HAP-1 (cell line): Measurements from ENCODE around the gene PCDHAC2.

ENCODE experiments used
- DNase-seq, 2 experiments: peaks; one replicate each; pipeline ENCODE4 v3.0.0-alpha.2; 2016 to 2020; ENCODE audit warnings: low spot score in 2 of 2
- H3K27me3 ChIP-seq: fragments of 250-450 bp; sonication (Bioruptor Pico); 2 replicates; pipeline ENCODE4 v1.5.1; 2020; ENCODE audit warnings: low read depth, mild to moderate bottlenecking, moderate library complexity
- H3K36me3 ChIP-seq: fragments of 250-450 bp; sonication (Bioruptor Pico); replicated peaks from 2 replicates; pipeline ENCODE4 v1.5.1; 2020; ENCODE audit warnings: mild to moderate bottlenecking
- H3K4me1 ChIP-seq: fragments of 250-450 bp; sonication (Bioruptor Pico); 2 replicates; pipeline ENCODE4 v1.5.1; 2020; ENCODE audit warnings: mild to moderate bottlenecking
- H3K4me3 ChIP-seq: fragments of 250-450 bp; sonication (Bioruptor Pico); 2 replicates; pipeline ENCODE4 v1.5.1; 2020; ENCODE audit warnings: mild to moderate bottlenecking, moderate library complexity
- H3K9me3 ChIP-seq: fragments of 250-450 bp; sonication (Bioruptor Pico); 2 replicates; pipeline ENCODE4 v1.5.1; 2020; ENCODE audit warnings: mild to moderate bottlenecking, moderate library complexity
- in situ Hi-C: fragments of 300-500 bp; cut with MboI; formaldehyde crosslinking; loops from 3 replicates; pipeline ENCODE4 v1.14.3; 2020; ENCODE audit warnings: low sequenced_read_pairs, inconsistent platforms, mixed read lengths

PCDHAC2 gene

DNA sequence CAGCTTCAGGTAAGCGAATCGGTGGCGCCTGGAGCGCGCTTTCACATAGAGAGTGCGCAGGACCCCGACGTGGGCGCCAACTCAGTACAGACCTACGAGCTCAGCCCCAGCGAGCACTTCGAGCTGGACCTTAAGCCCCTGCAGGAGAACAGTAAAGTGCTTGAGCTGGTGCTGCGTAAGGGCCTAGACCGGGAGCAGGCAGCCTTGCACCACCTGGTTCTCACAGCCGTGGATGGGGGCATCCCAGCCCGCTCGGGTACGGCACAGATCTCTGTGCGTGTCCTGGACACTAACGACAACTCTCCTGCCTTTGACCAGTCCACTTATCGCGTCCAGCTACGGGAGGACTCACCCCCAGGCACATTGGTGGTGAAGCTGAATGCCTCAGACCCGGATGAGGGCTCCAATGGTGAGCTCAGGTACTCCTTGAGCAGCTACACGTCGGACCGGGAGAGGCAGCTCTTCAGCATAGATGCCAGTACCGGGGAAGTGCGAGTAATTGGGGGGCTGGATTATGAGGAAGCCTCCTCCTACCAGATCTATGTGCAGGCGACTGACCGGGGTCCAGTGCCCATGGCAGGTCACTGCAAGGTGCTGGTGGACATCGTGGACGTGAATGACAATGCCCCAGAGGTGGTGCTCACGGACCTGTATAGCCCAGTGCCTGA, 1.1 kb downstream of the PCDHAC2 start:
- no peak overlapping the region for H3K4me3 ChIP-seq

GRCh38 chr5:140969880-140970279, 3.6 kb downstream of the PCDHAC2 start:
- Histone ChIP-seq H3K9me3 (no peaks in the 10 kb centered on the region), H3K4me1 (peaks cover 8% of the 10 kb centered on the region), H3K4me3 (no peak overlapping the region), H3K27me3 (no peaks in the 10 kb centered on the region), H3K36me3 (no peaks in the 10 kb centered on the region)
- no peak for DNase-seq
- in situ Hi-C loops: no loop called here

More for the DNA sequence above, 1.1 kb downstream of the PCDHAC2 start:
- DNase-seq: no peak
- H3K27me3 ChIP-seq: 0 out of 2 replicates have a peak, but pooled peaks cover 2% of the 10 kb centered on the region
- H3K9me3 ChIP-seq: no peaks in the 10 kb centered on the region
- H3K4me1 ChIP-seq: peaks cover 8% of the 10 kb centered on the region
- in situ Hi-C loops: no loop called here
- no peaks in the 10 kb centered on the region for H3K36me3 ChIP-seq

DNA sequence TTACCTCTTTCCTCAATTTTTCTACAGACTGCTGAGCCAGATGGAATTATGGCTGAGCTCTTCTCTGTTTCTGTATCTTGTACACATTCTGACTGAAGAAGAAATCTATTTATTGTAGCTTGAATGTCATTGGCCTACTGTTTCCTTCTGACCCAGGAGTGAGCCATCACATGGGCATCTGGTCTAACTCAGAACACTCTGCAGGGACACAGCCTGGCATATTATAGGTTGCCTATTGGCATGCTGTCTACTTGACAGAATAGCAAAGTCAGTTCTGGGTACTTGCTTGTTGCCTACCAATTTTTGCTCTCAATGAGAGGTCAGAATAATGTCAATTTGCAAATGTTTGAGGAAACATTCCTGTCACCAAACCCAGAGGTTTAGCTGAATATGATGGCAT, 7.3 kb downstream of the PCDHAC2 start:
- Histone ChIP-seq H3K27me3 (no peaks in the 10 kb centered on the region), H3K4me1 (no peaks in the 10 kb centered on the region), H3K4me3 (no peak overlapping the region), H3K36me3 (no peaks in the 10 kb centered on the region), H3K9me3 (no peaks in the 10 kb centered on the region)
- in situ Hi-C loops: no loop called here
- no peak for DNase-seq

GRCh38 chr5:140977003-140977402, 10.7 kb downstream of the PCDHAC2 start:
- no peak for DNase-seq
- no peaks in the 10 kb centered on the region for H3K36me3 ChIP-seq
- no peak overlapping the region for H3K4me3 ChIP-seq
- no peaks in the 10 kb centered on the region for H3K4me1 ChIP-seq
- H3K9me3 ChIP-seq: no peaks in the 10 kb centered on the region
- in situ Hi-C loops: no loop called here
- no peaks in the 10 kb centered on the region for H3K27me3 ChIP-seq

DNA sequence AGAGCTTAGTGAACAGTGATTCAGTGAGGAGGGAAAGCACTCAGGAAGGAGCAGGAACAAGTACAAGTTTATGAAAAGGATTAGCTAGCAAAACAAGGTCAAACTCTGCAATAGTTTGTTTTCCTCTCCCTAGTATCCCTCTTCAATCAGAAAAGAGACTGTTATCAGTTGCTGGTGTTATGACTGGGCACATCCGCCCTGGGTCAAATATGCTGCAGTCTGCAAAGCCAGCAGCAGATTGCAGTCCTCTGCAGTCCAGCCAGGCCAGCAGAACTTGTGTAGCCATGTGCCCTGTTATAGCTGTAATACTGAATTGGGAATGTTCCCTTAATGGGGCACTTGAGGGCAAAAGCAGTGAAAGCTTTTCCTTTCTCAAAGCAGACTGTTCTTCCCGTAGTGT, 12.0 kb downstream of the PCDHAC2 start:
- in situ Hi-C loops: no loop called here
- Histone ChIP-seq H3K27me3 (no peaks in the 10 kb centered on the region), H3K9me3 (no peaks in the 10 kb centered on the region), H3K4me1 (no peaks in the 10 kb centered on the region), H3K4me3 (no peak overlapping the region), H3K36me3 (no peaks in the 10 kb centered on the region)
- no peak for DNase-seq

- Histone ChIP-seq H3K4me3 (no peak overlapping the region), H3K27me3 (no peaks in the 10 kb centered on the region), H3K4me1 (no peaks in the 10 kb centered on the region), H3K9me3 (no peaks in the 10 kb centered on the region), H3K36me3 (no peaks in the 10 kb centered on the region)
- in situ Hi-C loops: no loop called here
- no peak for DNase-seq
These were observed 12.7 kb downstream of the PCDHAC2 start for GRCh38 chr5:140978983-140979382.

DNA sequence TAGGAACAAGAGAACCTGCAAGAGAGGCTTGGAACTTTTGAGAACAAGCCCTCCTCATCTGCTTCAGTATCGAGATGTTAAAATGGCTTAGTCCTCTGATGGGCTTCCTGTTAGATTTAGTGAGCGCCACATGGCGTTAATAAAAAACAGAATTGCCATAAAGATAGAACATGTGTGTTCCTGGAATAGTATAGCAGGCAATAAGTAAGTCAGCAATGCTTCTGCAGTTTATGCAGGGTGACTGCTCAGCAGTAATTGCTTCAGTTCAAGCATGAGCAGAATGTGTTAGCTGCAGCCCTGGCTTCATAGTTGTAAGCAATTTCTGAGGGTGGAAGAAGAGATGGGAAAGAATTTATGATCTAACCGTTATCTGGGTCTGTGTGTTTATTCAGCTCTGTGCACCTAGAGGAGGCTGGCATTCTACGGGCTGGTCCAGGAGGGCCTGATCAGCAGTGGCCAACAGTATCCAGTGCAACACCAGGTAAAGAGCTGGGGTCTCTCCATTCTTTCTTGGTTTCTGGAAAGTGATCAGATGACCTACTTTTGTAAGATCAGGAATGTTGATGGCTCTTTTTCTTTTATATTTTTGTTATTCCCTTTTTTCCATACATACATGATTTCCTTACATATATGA, 15.9 kb downstream of the PCDHAC2 start:
- H3K4me3 ChIP-seq: no peak overlapping the region
- no peaks in the 10 kb centered on the region for H3K9me3 ChIP-seq
- no peak for DNase-seq
- peaks cover 8% of the 10 kb centered on the region; the same call in 1 of the 2 replicates for H3K4me1 ChIP-seq
- no peaks in the 10 kb centered on the region for H3K36me3 ChIP-seq
- in situ Hi-C loops: no loop called here
- no peaks in the 10 kb centered on the region for H3K27me3 ChIP-seq

- in situ Hi-C loops: no loop called here
- Histone ChIP-seq H3K4me1 (peaks cover 19% of the 10 kb centered on the region), H3K27me3 (no peaks in the 10 kb centered on the region), H3K9me3 (no peaks in the 10 kb centered on the region), H3K4me3 (no peak overlapping the region), H3K36me3 (no peaks in the 10 kb centered on the region)
- peak; percentile 27 to 28 for DNase-seq
These were observed 19.8 kb downstream of the PCDHAC2 start for GRCh38 chr5:140986117-140986521.

- Histone ChIP-seq H3K4me3 (no peak overlapping the region), H3K4me1 (peaks cover 19% of the 10 kb centered on the region), H3K27me3 (no peaks in the 10 kb centered on the region), H3K9me3 (no peaks in the 10 kb centered on the region), H3K36me3 (no peaks in the 10 kb centered on the region)
- in situ Hi-C loops: no loop called here
- no peak for DNase-seq
These were observed 21.8 kb downstream of the PCDHAC2 start for GRCh38 chr5:140988100-140988499.

DNA sequence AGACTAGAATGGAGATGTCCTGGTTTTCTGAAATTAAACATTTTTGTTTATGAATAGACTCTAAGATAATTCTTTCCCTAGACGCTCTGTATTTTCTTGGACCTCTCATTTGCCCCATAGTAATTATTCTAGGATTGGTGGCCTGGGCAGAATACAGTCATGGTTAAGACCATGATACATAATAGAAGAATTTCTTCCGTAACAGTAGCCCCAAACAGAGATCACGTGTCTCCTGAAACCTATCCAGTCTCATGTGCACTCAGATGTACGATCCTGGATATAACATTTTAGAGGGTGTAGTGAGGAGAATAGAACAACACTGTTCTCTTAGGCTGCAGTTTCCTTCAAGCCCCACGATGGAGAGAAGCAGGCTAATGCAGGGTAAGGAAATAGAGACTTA, 22.3 kb downstream of the PCDHAC2 start:
- H3K4me3 ChIP-seq: no peak overlapping the region
- H3K27me3 ChIP-seq: no peaks in the 10 kb centered on the region
- DNase-seq: no peak
- no peaks in the 10 kb centered on the region for H3K9me3 ChIP-seq
- H3K4me1 ChIP-seq: peaks cover 19% of the 10 kb centered on the region
- H3K36me3 ChIP-seq: no peaks in the 10 kb centered on the region
- in situ Hi-C loops: no loop called here

GRCh38 chr5:140989254-140990020, 23.2 kb downstream of the PCDHAC2 start:
- Histone ChIP-seq H3K4me3 (no peak overlapping the region), H3K27me3 (no peaks in the 10 kb centered on the region), H3K9me3 (no peaks in the 10 kb centered on the region), H3K4me1 (peaks cover 19% of the 10 kb centered on the region), H3K36me3 (no peaks in the 10 kb centered on the region)
- in situ Hi-C loops: no loop called here
- no peak for DNase-seq

DNA sequence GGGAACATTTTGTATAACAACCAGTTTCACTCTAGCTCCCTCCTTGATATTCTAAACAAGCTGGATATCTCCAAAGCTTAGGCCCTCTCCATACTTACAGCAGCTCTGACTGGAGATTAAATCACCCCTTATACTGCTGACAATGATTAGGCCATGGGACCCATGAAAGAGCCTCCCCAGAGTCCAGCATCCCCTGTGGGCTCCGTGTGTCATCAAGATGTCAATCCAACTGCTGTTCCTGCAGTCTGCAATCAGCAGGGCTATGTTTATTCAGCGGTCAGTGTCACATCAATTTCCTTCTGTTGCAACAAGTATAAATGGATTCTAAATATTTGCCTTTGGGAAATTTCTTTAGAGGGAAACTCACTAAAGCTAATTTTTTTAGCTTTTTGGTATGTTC, 26.6 kb downstream of the PCDHAC2 start:
- H3K4me3 ChIP-seq: no peak overlapping the region
- H3K9me3 ChIP-seq: no peaks in the 10 kb centered on the region
- in situ Hi-C loops: no loop called here
- H3K27me3 ChIP-seq: no peaks in the 10 kb centered on the region
- peaks cover 16% of the 10 kb centered on the region for H3K4me1 ChIP-seq
- no peak for DNase-seq
- H3K36me3 ChIP-seq: no peaks in the 10 kb centered on the region

- H3K36me3 ChIP-seq: no peaks in the 10 kb centered on the region
- no peak overlapping the region for H3K4me3 ChIP-seq
- no peaks in the 10 kb centered on the region for H3K9me3 ChIP-seq
- no peak for DNase-seq
- no peaks in the 10 kb centered on the region for H3K27me3 ChIP-seq
- peaks cover 34% of the 10 kb centered on the region for H3K4me1 ChIP-seq
- in situ Hi-C loops: no loop called here
These were observed 29.8 kb downstream of the PCDHAC2 start for GRCh38 chr5:140996060-140996459.

DNA sequence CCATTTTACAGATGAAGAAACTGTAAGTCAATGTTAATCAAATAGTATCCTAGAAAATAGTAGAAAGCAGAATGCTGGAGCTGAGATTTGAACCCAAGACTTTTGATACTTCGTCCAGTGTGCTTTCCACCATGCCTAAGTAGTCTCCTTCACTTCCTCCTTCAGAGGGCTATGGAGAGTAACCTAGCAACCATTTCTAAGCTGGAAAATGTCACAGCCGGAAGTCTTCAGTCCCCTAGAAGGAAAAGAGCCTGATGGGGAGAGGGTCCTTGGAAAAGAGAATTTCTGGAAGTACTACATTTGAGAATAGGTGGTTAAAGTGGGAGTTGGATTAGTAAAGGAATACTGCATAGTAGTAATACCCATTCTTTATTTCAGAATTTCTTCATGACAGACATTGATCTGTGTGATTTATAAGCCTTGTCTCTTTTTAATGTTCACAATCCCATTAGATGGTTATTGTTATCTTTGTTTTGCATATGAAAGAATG, 32.7 kb downstream of the PCDHAC2 start:
- H3K4me1 ChIP-seq: peaks cover 61% of the 10 kb centered on the region
- H3K4me3 ChIP-seq: no peak overlapping the region
- in situ Hi-C loops: no loop called here
- DNase-seq: peak; percentile 49 to 92
- H3K36me3 ChIP-seq: no peaks in the 10 kb centered on the region
- no peaks in the 10 kb centered on the region for H3K9me3 ChIP-seq
- no peaks in the 10 kb centered on the region for H3K27me3 ChIP-seq
